Common myeloid progenitor, CD34-positive (primary cell): ENCODE results near the gene UBE2F.

Source experiments
- CTCF ChIA-PET: fragments of 350-600 bp; sonication (Branson Sonifier 250); formaldehyde crosslinking; loops from one replicate; lab custom pipeline; 2021; ENCODE audit warnings: antibody characterized with exemption; lab: Charles Lee
- POLR2A ChIA-PET: fragments of 350-600 bp; sonication (Branson Sonifier 250); formaldehyde crosslinking; loops from one replicate; lab custom pipeline; 2021; ENCODE audit warnings: antibody characterized with exemption; lab: Charles Lee
- DNase-seq, 3 donors: peaks; one replicate each; pipeline versions ENCODE4 v3.0.0 to v3.0.0-alpha.2; 2013
- H3K27ac ChIP-seq, 2 experiments: 1 replicate in 1 of 2; 2 replicates in 1 of 2; pipeline ENCODE4 v1.7.0; 2013; ENCODE audit warnings: inconsistent platforms in 2 of 2, low read length in 2 of 2, mild to moderate bottlenecking in 2 of 2, low read depth in 1 of 2, moderate library complexity in 1 of 2; ENCODE audit not compliant: severe bottlenecking in 2 of 2, insufficient read depth in 1 of 2, poor library complexity in 1 of 2
- H3K27me3 ChIP-seq, 5 experiments: replicated peaks in 2 of 5; 1 replicate in 3 of 5; 2 replicates in 2 of 5; pipeline versions ENCODE4 v1.6.1 to v1.7.0; 2013; ENCODE audit warnings: low read length in 4 of 5, mild to moderate bottlenecking in 2 of 5, moderate library complexity in 2 of 5, inconsistent platforms in 1 of 5; ENCODE audit not compliant: insufficient read depth in 5 of 5, control insufficient read depth in 4 of 5
- H3K36me3 ChIP-seq, 4 experiments: 1 replicate in 2 of 4; 2 replicates in 2 of 4; pipeline versions ENCODE4 v1.6.1 to v1.7.0; 2013; ENCODE audit warnings: low read length in 3 of 4, control low read depth in 1 of 4, mild to moderate bottlenecking in 1 of 4; ENCODE audit not compliant: control insufficient read depth in 4 of 4, insufficient read depth in 4 of 4
- H3K4me1 ChIP-seq, 4 experiments: 1 replicate in 3 of 4; 2 replicates in 1 of 4; pipeline versions ENCODE4 v1.6.1 to v1.7.1; 2013; ENCODE audit warnings: low read length in 3 of 4, mild to moderate bottlenecking in 3 of 4, control low read depth in 1 of 4, inconsistent platforms in 1 of 4, moderate library complexity in 1 of 4; ENCODE audit not compliant: control insufficient read depth in 4 of 4, insufficient read depth in 4 of 4; ENCODE audit errors: control extremely low read depth in 1 of 4
- H3K4me3 ChIP-seq, 7 experiments: 1 replicate in 4 of 7; 2 replicates in 3 of 7; pipeline versions ENCODE4 v1.5.1 to v1.7.0; 2013; ENCODE audit warnings: mild to moderate bottlenecking in 7 of 7, low read length in 6 of 7, moderate library complexity in 6 of 7, inconsistent platforms in 2 of 7, low read depth in 2 of 7, control low read depth in 1 of 7; ENCODE audit not compliant: insufficient read depth in 4 of 7, control insufficient read depth in 1 of 7; ENCODE audit errors: extremely low read depth in 1 of 7
- H3K9me3 ChIP-seq, 5 experiments: 1 replicate in 4 of 5; 2 replicates in 1 of 5; pipeline versions ENCODE4 v1.6.1 to v1.7.1; 2013; ENCODE audit warnings: low read length in 4 of 5, mild to moderate bottlenecking in 2 of 5, inconsistent platforms in 1 of 5, low read depth in 1 of 5, moderate library complexity in 1 of 5; ENCODE audit not compliant: control insufficient read depth in 4 of 5, insufficient read depth in 2 of 5; ENCODE audit errors: control extremely low read depth in 1 of 5
- WGBS: methylation state at CpG from one replicate; pipeline ENCODE4 v1.1.5; 2013; ENCODE audit not compliant: insufficient coverage; 5-methylcytosine and 5-hydroxymethylcytosine counted together

UBE2F gene

DNA sequence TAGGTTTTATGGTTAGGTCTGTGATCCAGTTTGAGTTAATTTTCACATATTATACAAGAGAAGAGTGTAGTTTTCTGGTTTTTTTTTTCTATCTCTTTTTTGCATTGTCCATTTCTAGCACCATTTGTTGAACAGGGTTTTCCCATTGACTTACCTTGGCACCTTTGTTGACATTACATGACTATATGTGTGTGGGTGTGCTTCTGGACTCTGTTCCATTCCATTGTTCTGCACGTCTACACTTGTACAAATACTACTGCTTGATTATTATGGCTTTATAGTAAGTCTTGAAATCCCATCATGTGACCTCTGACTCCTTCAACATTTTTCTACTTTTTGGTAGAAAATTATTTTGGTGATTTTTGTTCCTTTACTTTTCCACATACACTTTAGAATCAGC is 38.7 kb downstream of the UBE2F start:
- DNase-seq = no peak
- H3K9me3 ChIP-seq = no peaks in the 10 kb centered on the region
- WGBS = no CpG with 5 or more reads among the region's 1 CpG
- no peak overlapping the region for H3K27ac ChIP-seq
- ChIA-PET POLR2A (interaction anchor here (0.7 kb wide), 1 partner anchor 200 kb away, joined by 3 read pairs; no protein-coding TSS in a partner anchor), CTCF (no interaction called here)
- peaks cover 0 to 16% (median 8%) of the 10 kb centered on the region in 4 experiments for H3K4me1 ChIP-seq
- H3K27me3 ChIP-seq = no peaks in the 10 kb centered on the region
- H3K36me3 ChIP-seq = peaks cover 0 to 7% (median 1%) of the 10 kb centered on the region in 4 experiments
- no peak overlapping the region for H3K4me3 ChIP-seq

DNA sequence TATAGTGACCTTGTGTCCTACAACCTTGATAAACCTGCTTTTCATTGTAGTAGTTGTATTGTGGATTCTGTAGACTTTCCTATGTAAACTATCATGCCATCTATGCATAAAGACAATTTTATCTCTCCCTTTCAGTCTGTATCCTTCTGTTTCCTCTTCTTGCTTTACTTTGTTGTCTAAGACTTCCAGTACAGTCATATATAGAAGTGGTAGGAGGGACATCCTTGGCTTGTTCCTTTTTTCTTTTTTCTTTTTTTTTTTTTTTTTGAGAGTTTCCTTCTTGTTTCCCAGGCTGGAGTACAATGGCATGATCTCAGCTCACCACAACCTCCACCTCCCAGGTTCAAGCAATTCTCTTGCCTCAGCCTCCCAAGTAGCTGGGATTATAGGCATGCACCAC is 39.7 kb downstream of the UBE2F start:
- Histone ChIP-seq H3K36me3 (peaks cover 0 to 13% (median 1%) of the 10 kb centered on the region in 4 experiments), H3K9me3 (no peaks in the 10 kb centered on the region), H3K4me3 (no peak overlapping the region), H3K27me3 (no peaks in the 10 kb centered on the region), H3K4me1 (peaks cover 0 to 16% (median 8%) of the 10 kb centered on the region in 4 experiments), H3K27ac (no peak overlapping the region)
- peak in 2 of 3 donors; percentile 51 to 69 for DNase-seq
- POLR2A ChIA-PET = no interaction called here
- CTCF ChIA-PET = interaction anchor here (1.0 to 1.2 kb wide), 2 partner anchors 62 to 83 kb away, joined by 3 read pairs; no protein-coding TSS in a partner anchor

DNA sequence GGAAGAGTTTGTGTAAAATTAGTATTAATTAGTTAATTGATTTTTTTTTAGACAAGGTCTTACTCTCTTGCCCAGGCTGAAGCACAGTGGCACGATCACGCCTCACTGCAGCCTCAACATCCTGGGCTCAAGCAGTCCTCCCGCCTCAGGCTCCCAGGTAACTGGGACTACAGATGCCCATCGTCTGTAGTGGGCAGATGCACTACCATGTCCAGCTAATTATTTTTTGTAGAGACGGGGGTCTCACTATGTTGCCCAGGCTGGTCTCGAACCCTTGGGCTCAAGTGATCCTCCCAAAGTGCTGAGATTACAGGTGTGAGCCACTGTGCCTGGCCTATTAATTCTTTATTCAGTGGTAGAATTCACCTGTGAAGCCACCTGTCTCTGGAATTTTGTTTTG is 41.1 kb downstream of the UBE2F start:
- 100% methylated on average over 6 of the region's 6 CpGs for WGBS
- CTCF ChIA-PET = no interaction called here

GRCh38 chr2:238009563-238009962 is 42.7 kb downstream of the UBE2F start:
- peak in 2 of 3 donors; percentile 20 to 24 for DNase-seq
- H3K36me3 ChIP-seq = peaks cover 0 to 24% (median 4%) of the 10 kb centered on the region in 4 experiments
- no peaks in the 10 kb centered on the region for H3K9me3 ChIP-seq
- ChIA-PET POLR2A (interaction anchor here (1.0 kb wide), 1 partner anchor 25 kb away, joined by 3 read pairs; no protein-coding TSS in a partner anchor), CTCF (interaction anchor here (0.7 to 1.3 kb wide), 4 partner anchors 9 to 93 kb away, joined by 3 read pairs; no protein-coding TSS in a partner anchor)
- peaks cover 0 to 12% (median 8%) of the 10 kb centered on the region in 4 experiments for H3K4me1 ChIP-seq
- no peak overlapping the region for H3K4me3 ChIP-seq
- H3K27ac ChIP-seq = no peak overlapping the region
- no peaks in the 10 kb centered on the region for H3K27me3 ChIP-seq
- 100% methylated on average over 1 of the region's 2 CpGs for WGBS

More for the DNA sequence above, 41.1 kb downstream of the UBE2F start:
- Histone ChIP-seq H3K9me3 (no peaks in the 10 kb centered on the region), H3K4me1 (peaks cover 0 to 16% (median 8%) of the 10 kb centered on the region in 4 experiments), H3K27me3 (no peaks in the 10 kb centered on the region), H3K36me3 (peaks cover 0 to 22% (median 3%) of the 10 kb centered on the region in 4 experiments), H3K27ac (no peak overlapping the region), H3K4me3 (no peak overlapping the region)
- POLR2A ChIA-PET = no interaction called here
- no peak for DNase-seq

- no peaks in the 10 kb centered on the region for H3K9me3 ChIP-seq
- H3K36me3 ChIP-seq = peaks cover 0 to 24% (median 4%) of the 10 kb centered on the region in 4 experiments
- no peak overlapping the region for H3K4me3 ChIP-seq
- POLR2A ChIA-PET = no interaction called here
- no peak for DNase-seq
- 100% methylated on average over 1 of the region's 1 CpG for WGBS
- H3K27me3 ChIP-seq = no peaks in the 10 kb centered on the region
- no peak overlapping the region for H3K27ac ChIP-seq
- CTCF ChIA-PET = no interaction called here
- H3K4me1 ChIP-seq = peaks cover 0 to 12% (median 8%) of the 10 kb centered on the region in 4 experiments
These were observed 43.8 kb downstream of the UBE2F start for GRCh38 chr2:238010572-238010971.

- no peak for DNase-seq
These were observed 47.0 kb downstream of the UBE2F start for GRCh38 chr2:238013806-238014205.

GRCh38 chr2:238015705-238016104 is 48.9 kb downstream of the UBE2F start:
- ChIA-PET POLR2A (interaction anchor here (0.5 kb wide), 1 partner anchor 35 kb away, joined by 3 read pairs; no protein-coding TSS in a partner anchor), CTCF (interaction anchor here (1.3 kb wide), 1 partner anchor 46 kb away, joined by 3 read pairs; no protein-coding TSS in a partner anchor)
- Histone ChIP-seq H3K27me3 (no peaks in the 10 kb centered on the region), H3K27ac (no peak overlapping the region), H3K36me3 (peaks cover 9 to 52% (median 22%) of the 10 kb centered on the region in 4 experiments), H3K4me1 (no peaks in the 10 kb centered on the region), H3K9me3 (no peaks in the 10 kb centered on the region), H3K4me3 (no peak overlapping the region)
- peak; percentile 12 to 36 (median 31) for DNase-seq
- 68% methylated on average over 4 of the region's 4 CpGs for WGBS

More at GRCh38 chr2:238013806-238014205, 47.0 kb downstream of the UBE2F start:
- H3K9me3 ChIP-seq = no peaks in the 10 kb centered on the region
- peaks cover 7 to 53% (median 14%) of the 10 kb centered on the region in 4 experiments for H3K36me3 ChIP-seq
- no peak overlapping the region for H3K4me3 ChIP-seq
- POLR2A ChIA-PET = no interaction called here
- no peak overlapping the region for H3K27ac ChIP-seq
- peaks cover 0 to 4% (median 1%) of the 10 kb centered on the region in 4 experiments for H3K4me1 ChIP-seq
- CTCF ChIA-PET = no interaction called here
- H3K27me3 ChIP-seq = no peaks in the 10 kb centered on the region
- WGBS = 98% methylated on average over 6 of the region's 7 CpGs
